Measurements from ENCODE around the gene FAM107B. TPM values are rescaled to one million over a fixed set of nuclear protein-coding genes. Genes with fewer than 3 reads are reported as not detected.
"Not testable (repeated sequence)": the region's sequence is repeated elsewhere in the genome, so short reads cannot be mapped to it uniquely, and the experiment has no call there.

Gene FAM107B
- total and polyA plus RNA-seq, 10 of the 15 experiments (the other 5 are each of a cell fraction or from before 2014, with no cell fraction given): 22.9 to 162 (median 86.6) TPM

DNA sequence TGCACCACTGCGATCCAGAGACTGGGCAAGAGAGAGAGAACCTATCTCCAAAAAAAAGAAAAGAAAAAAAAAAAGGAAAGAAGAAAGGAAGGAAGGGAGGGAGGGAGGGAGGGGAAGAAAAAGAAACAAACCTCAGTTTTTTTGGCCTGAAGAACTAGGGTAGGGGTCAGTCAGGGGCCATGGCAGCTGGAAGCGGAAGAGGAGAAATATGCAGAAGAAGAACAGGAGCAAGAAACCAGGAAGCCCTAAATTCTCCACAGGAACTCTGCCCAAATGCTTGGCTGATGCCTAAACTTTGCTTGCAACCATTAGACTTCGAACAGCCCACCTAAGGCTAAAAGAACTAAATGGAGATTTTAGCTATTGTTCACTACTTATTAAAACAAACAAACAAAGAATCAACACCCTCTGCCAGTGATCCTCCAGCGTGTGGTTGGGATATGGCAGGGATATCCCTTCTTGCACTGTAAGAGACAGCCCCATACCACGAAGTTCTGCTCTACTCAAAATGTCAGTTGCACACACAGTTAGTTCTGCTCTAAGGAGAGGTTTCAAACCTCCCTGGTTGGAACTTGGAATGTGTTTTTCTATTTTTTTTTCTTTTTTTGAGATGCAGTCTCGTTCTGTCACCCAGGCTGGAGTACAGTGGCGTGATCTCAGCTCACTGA is 139.5 kb downstream of the FAM107B start:
- ChIA-PET RAD21 (ENCODE audit: unreplicated experiment) (interaction anchor here (0.7 to 2.1 kb wide), 2 partner anchors 24 to 64 kb away, joined by 3 to 5 read pairs; no protein-coding TSS in a partner anchor), POLR2A (interaction anchor here (0.6 to 1.7 kb wide), 3 partner anchors 13 to 119 kb away, joined by 3 to 4 read pairs (median 4); no protein-coding TSS in a partner anchor), CTCF (interaction anchor here (1.0 to 2.4 kb wide), 2 partner anchors 8 to 9 kb away, joined by 3 to 7 read pairs; no protein-coding TSS in a partner anchor), SMC1A (ENCODE audit: uncharacterized antibody, unreplicated experiment) (interaction anchor here (0.8 to 2.8 kb wide), 4 partner anchors 8 to 18 kb away, joined by 3 to 18 read pairs (median 3); no protein-coding TSS in a partner anchor)
- DNase-seq (ENCODE audit: low read depth, low spot score) (no peak), FAIRE-seq (no peak), ATAC-seq (no peak)
- intact Hi-C loops (cut with micrococcal nuclease; ENCODE audit: unreplicated experiment): no loop called here
- WGBS (ENCODE audit: insufficient coverage, insufficient replicate concordance, low lambda C conversion rate, missing lambda C conversion rate): 40% methylated on average over 7 of the region's 7 CpGs
- Histone ChIP-seq H3K27me3 (replicated peaks in 1 of 2; ENCODE audit: control insufficient read depth in 2 of 2, insufficient read depth in 2 of 2, low read length in 1 of 2) (0 out of 4 replicates have a peak, but pooled peaks cover 0 to 2% of the 10 kb centered on the region in 2 experiments), H2AFZ (ENCODE audit: control insufficient read depth, low read depth, low read length) (no peak overlapping the region), H4K20me1 (ENCODE audit: control insufficient read depth, insufficient read depth) (no peaks in the 10 kb centered on the region), H3K27ac (ENCODE audit: control insufficient read depth, insufficient read depth) (no peak overlapping the region), H3K4me1 (ENCODE audit: control insufficient read depth, insufficient read depth, low read length) (no peaks in the 10 kb centered on the region), H3K9ac (ENCODE audit: control insufficient read depth, insufficient read depth, low read length) (no peak overlapping the region), H3K79me2 (ENCODE audit: control insufficient read depth, insufficient read depth, low read length) (no peaks in the 10 kb centered on the region), H3K9me3 (replicated peaks; ENCODE audit: control insufficient read depth, insufficient read depth, low read length) (no peaks in the 10 kb centered on the region), H3K4me3 (no peak overlapping the region), H3K36me3 (ENCODE audit: control insufficient read depth in 2 of 2, insufficient read depth in 2 of 2, low read length in 1 of 2) (no peaks in the 10 kb centered on the region), H3K4me2 (ENCODE audit: control insufficient read depth, insufficient read depth) (no peak overlapping the region)
- in situ Hi-C loops (cut with MboI): no loop called here
- TF ChIP-seq EED (IDR thresholded peaks at IDR 0.05; ENCODE audit: low read depth): no peak
- no peak for TF ChIP-seq BACH1 (IDR thresholded peaks at IDR 0.05; ENCODE audit: borderline replicate concordance)
- no TSS peak for BruUV-seq (replicated peaks)

DNA sequence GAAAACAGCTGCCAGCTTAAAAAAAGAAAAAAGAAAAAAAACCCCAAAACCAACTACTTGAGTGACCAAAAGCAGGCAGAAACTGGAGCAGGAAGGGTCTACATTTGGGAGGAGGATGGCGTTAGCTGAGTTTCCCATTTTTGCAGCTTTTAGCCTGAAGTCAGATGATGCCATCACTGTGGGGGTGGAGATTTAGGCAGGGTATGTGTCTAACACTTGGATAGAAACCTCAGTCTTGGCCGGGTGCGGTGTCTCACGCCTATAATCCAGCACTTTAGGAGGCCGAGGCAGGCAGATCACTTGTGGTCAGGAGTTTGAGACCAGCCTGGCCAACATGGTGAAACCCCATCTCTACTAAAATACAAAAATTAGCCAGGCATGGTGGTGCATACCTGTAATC is 140.1 kb downstream of the FAM107B start:
- H4K20me1 ChIP-seq (ENCODE audit: control insufficient read depth, insufficient read depth); H3K9ac ChIP-seq (ENCODE audit: control insufficient read depth, insufficient read depth, low read length); H3K4me1 ChIP-seq (ENCODE audit: control insufficient read depth, insufficient read depth, low read length); in situ Hi-C loops (cut with MboI); DNase-seq (ENCODE audit: low read depth, low spot score); FAIRE-seq; H3K27me3 ChIP-seq (replicated peaks in 1 of 2; ENCODE audit: control insufficient read depth in 2 of 2, insufficient read depth in 2 of 2, low read length in 1 of 2); H3K27ac ChIP-seq (ENCODE audit: control insufficient read depth, insufficient read depth); H3K4me2 ChIP-seq (ENCODE audit: control insufficient read depth, insufficient read depth); BruUV-seq (replicated peaks); H3K4me3 ChIP-seq; H3K79me2 ChIP-seq (ENCODE audit: control insufficient read depth, insufficient read depth, low read length); intact Hi-C loops (cut with micrococcal nuclease; ENCODE audit: unreplicated experiment); H2AFZ ChIP-seq (ENCODE audit: control insufficient read depth, low read depth, low read length); H3K36me3 ChIP-seq (ENCODE audit: control insufficient read depth in 2 of 2, insufficient read depth in 2 of 2, low read length in 1 of 2); ATAC-seq; H3K9me3 ChIP-seq (replicated peaks; ENCODE audit: control insufficient read depth, insufficient read depth, low read length): not testable (repeated sequence)
- WGBS (ENCODE audit: insufficient coverage, insufficient replicate concordance, low lambda C conversion rate, missing lambda C conversion rate): 46% methylated on average over 5 of the region's 5 CpGs
- ChIA-PET SMC1A (ENCODE audit: uncharacterized antibody, unreplicated experiment) (interaction anchor here (0.8 to 2.8 kb wide), 5 partner anchors 8 to 189 kb away, joined by 3 to 18 read pairs (median 3); no protein-coding TSS in a partner anchor), CTCF (interaction anchor here (1.0 to 2.4 kb wide), 3 partner anchors 9 to 21 kb away, joined by 3 to 7 read pairs (median 5); no protein-coding TSS in a partner anchor), POLR2A (interaction anchor here (0.6 to 1.7 kb wide), 3 partner anchors 10 to 119 kb away, joined by 3 to 4 read pairs (median 3); no protein-coding TSS in a partner anchor), RAD21 (ENCODE audit: unreplicated experiment) (interaction anchor here (1.6 to 2.1 kb wide), 2 partner anchors 11 to 23 kb away, joined by 3 to 5 read pairs; no protein-coding TSS in a partner anchor)

Data from GM12878 (cell line).